Erythroblast (primary cell): ENCODE measurements around the gene SMIM33.
"Not testable (repeated sequence)": the region's sequence is repeated elsewhere in the genome, so short reads cannot be mapped to it uniquely, and the experiment has no call there.

Experiments used
- GATA1 ChIP-seq: IDR thresholded peaks from 2 replicates; pipeline ENCODE4 v1.6.1; 2011; ENCODE audit warnings: low read depth, mild to moderate bottlenecking, control low read depth, low read length, moderate library complexity
- POLR2A ChIP-seq: IDR thresholded peaks from 2 replicates; pipeline ENCODE4 v1.6.1; 2011; ENCODE audit warnings: mild to moderate bottlenecking, low read length

DNA sequence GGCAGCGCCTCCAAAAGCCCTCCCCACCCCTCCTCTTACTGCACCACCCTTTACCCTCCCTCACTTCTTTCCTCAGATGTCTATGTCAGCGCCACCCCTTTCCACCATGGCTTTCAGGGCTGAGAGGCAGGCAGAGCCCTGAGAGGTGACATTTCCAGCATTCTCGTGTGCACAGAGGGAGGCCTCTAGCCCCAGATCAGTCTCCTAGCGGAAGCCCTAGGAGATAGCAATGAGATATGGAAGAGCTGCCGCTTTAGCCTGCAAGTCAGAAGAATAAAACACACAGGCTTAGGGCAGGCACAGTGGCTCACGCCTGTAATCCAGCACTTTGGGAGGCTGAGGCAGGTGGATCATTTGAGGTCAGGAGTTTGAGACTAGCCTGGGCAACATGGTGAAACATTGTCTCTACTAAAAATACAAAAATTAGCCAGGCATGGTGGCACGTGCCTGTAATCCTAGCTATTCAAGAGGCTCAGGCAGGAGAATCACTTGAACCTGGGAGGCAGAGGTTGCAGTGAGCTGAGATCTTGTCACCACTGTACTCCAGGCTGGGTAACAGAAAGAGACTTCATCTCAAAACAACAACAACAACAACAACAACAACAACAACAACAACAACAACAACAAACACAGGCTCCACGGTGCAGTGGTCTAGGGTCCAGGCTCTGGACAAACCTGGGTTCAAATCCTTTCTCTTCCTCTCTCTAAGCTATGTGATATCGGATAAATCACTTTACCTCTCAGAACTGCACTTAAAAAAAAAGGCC, 8.0 kb downstream of the SMIM33 start:
- TF ChIP-seq POLR2A, GATA1: not testable (repeated sequence)
